EL (cell line): ENCODE data around the gene CCNJL.
"Not testable (repeated sequence)": the region's sequence is repeated elsewhere in the genome, so short reads cannot be mapped to it uniquely, and the experiment has no call there.

ENCODE experiments used
- DNase-seq: peaks from one replicate; pipeline ENCODE4 v3.0.0-alpha.2; 2016

Gene CCNJL, protein sequence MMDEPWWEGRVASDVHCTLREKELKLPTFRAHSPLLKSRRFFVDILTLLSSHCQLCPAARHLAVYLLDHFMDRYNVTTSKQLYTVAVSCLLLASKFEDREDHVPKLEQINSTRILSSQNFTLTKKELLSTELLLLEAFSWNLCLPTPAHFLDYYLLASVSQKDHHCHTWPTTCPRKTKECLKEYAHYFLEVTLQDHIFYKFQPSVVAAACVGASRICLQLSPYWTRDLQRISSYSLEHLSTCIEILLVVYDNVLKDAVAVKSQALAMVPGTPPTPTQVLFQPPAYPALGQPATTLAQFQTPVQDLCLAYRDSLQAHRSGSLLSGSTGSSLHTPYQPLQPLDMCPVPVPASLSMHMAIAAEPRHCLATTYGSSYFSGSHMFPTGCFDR

DNA sequence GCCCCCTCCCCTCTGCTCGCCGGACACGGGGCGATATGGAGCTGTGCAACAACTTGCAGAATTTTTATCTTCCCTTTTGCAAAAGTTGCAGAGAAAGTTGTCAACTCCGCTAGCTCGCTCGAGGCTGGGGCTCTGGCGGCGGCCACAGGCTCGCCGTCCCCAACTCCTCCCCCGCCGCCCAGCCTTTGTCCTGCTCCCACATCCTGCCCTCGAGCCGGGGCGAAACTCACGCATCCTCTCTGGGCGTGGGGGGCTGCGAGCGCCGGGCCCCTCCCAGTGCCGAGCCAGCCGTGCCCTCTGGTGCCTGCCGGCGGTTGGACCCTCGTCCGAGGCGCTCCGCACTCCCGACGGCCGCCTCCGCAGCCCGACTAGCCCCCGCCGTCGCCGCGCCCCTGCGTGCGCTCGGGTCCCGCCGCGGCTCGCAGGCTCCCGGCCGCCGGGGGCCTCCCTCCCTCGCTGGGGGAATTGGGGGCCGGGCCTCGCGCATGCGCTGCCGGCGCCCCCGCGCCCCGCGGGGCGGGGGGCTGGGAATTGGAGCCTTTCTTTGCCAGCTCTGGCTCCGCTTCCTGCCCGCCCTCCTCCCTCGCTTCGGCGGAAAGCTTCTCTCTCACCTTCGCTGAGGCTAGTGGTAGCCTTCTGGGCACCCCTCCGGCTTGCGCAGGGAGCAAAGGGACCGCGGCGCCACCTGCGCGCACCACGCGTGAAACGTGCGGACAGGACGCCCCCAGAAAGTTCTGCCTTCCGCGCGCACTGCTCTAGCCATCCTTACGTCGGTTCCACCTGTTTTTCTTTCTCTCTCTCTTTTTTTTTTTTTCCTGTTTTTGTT lies at the start of gene CCNJL:
Gene CCNJL (minus strand): TSS at position 431 of the 826 bp plus-strand sequence. CDS start 641 bp downstream, outside the sequence.
- DNase-seq = peak; percentile 52

DNA sequence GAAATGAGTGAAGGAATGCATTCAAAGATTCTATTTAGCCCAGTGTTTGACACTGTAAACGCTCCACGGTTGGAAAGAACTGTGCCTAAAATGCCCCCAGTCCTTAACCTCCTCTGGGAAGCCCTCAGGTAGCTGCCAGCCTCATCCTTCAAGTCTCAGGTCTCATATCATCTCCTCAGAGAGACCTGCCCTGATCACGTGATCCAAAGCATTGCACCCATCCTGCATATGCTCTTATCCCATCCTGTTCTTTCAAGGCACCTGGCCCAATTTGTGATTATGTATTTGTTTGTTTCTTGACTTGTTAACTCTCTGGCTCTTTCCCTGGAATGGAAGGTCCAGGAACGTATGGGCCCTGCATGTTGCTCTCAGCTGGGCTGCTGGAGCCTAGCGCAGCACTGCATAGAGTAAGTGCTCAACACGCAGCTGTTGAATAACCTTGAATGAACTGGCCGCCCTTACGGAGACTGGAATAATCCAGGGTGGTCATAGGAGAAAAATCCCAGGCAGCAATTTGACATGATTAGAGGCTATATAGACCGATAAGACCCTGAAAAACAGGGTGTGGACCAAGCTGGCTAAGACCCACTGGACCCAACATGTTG lies 49.4 kb upstream of the CCNJL start:
- no peak for DNase-seq

DNA sequence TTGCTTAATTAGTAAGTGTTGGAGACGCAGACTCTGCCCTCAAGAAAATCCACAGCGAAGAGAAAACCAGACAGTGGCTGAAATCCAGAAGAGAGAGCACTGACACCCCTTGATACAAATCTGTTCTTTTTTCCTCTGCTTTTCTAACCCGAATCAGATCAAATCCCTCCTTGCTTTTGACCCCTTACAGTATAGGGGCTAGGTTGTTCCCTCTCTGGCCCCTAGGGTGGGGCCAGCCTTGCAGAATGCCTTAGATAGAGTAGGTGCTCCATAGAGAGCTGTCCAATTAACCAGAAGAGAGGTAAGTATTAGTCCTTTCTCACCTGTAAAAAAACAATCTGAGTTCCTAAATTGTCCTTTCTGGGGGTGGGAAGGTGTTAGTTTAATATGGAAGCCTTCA lies 47.9 kb upstream of the CCNJL start:
- no peak for DNase-seq

DNA sequence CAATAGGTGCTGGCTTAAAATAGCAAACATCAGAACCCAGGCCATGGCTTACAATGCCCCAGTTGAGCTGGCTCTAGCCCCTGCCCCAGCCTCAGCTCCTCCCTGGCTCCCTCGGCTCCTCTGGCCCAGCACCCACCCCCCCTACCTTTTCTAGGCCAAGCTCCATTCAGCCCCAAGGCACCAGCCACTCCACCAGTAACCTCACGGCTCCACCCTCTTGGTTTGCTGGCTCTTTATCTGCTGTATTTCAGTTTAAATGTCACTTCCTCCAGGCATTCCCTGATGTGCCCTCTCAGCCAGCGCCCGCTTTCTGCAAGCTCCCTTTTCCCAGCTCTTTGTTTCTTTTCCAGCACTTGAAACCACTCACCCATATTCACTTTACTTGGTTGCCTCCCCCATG lies 47.5 kb upstream of the CCNJL start:
- DNase-seq = no peak

DNA sequence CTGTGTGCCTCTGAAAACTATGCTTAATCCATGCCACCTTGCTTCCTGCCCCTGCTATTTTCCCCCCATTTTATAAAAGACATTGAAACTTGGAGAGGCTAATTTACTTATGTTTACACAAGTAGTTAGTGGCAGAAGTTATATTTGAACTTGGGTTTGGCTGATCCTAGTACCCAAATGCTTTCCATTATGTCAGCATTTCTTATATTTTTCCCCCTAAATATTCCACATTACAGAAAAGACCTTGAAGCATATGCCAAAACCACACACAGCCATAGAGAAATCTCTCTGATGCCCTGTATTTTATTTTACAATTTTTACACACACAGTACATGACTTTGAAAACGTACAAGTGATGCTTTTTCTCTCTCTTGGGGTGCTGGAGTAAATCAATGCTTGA lies 46.9 kb upstream of the CCNJL start:
- DNase-seq = no peak

DNA sequence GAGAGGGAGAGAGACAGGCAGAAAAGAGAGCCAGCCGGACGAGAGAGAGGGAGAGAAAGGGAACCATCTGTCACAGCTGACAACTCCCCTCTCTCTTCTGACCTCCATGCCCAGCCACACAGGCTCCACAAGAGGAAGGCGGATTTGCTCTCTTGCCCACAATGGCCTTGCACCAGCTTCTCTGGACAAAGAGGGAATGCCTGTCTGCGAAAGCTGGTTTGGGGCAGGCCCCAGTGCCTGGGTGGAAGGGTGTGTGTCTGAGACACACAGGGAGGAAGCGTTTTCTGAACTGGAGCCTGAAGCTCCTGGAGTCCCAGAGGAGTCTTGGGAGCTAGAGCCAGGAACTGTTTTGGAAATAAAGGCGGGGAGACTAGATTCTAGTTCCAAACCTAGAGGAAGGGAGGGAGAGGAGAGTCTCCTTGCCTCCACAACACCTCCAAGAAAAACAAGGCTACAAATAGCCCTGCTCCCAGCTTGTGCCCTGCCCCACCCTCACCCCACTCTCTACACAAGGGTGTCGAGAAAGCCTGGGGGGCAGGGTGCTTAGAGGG lies 45.6 kb upstream of the CCNJL start:
- no peak for DNase-seq

DNA sequence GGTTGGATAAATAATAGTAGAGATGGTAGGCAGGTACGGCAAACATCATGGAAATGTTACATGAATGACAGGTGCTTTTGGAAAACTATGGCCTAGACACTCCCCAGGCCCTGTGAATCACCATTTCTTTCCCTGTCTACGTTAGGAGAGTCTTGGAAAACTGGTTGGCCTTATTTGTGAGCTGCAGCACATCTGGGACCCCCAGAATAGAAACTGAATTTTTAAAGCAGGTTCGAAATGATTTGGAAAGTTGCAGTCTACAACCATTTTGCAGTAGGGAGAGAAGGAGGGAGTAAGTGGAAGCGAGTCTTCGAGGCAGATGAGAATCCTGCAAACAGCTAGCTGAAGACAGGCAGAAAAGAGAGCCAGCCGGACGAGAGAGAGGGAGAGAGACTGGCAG lies 45.0 kb upstream of the CCNJL start:
- DNase-seq = no peak

DNA sequence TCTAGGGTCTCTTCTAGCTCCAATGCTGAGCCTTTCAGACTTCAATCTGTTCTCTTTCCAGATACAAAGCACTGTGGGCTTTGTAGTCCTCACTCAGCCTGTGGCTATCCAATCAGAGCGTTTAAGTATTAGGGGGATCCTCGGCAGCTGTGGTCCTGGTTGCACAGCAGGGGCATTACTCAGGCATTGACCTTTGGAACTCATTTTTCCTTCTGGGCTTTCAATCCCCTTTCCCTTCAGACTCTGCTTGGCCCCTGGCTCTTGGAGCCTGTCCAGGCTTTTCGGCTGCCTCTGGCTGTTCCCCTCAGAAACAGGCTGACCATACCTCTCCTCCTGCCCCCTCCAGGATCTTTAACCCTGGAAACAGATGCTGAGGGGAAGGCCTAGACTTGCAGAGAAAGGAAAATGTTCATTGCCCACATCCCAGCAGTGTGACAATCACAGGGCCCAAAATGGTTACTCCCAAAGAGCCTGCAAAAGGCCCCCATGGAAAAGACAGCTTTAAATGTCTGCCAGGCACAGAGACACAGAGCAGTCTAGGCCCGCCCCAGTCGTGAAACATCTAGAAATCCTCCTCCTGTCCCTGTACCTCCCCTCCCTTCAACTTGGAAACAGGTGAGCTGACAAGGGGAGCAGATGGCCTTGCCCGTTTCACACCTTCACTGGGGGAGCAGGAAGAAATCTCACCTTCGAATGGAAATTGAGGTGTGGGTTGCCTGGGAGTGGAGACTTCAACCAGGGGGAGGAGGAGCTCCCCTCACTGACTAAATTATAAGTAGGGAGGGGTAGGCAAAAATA lies 44.4 kb upstream of the CCNJL start:
- no peak for DNase-seq

DNA sequence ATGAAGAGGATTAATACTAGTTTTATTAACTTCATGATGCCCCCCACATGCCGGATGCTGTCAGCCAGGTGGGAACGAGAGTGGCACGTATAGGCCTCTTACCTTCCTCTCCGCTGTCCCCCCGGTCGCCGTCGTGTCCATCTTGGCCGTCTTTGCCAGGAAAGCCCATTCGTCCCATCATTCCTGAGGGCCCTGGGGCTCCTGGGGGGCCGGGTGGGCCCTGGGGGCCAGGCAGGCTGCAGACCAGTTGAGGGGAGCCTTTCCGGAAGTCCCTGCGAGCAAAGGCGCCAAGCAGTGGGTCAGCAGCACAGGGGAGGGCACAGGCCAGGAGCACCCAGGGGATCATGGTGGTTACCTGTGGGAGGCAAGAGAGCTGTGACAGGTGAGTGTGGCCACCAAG lies 42.3 kb upstream of the CCNJL start:
- no peak for DNase-seq

DNA sequence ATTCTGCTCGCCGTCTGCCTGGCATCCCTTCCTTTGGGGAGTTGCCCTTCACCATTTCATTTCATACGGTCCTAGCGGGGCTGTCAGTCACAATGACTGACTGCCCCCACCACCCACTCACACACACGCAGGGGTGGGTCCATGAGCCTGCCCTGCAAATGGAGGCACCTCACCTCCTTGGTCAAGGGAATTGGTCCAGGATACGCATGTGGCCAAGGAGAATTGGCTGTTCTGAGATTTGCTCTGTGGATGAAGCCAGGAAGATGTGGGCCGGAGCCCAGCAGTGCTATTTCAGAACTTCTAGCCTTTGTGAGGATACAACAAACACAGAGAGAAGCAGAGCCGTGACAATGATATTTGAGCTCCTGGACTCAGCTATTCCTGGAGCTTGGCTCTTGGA lies 41.0 kb upstream of the CCNJL start:
- no peak for DNase-seq

DNA sequence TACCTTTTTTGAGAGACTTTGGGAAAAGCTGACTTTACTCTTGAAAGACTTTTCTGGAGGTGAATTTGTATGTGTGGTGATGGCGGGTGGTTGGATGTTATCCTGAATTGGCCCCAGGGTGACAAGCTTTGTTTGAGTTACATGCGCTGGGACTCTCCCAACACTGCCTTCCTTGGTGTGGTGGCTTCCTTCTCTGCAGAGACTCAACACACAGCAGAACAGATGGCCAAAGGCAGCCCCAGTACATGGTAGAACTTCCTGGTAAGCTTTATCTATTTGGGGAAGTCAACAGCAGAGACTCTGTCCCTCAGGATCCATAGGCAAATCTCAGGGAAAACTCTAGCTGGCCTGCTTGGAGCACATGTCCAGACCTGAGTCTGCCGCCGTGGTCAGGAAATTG lies 39.9 kb upstream of the CCNJL start:
- DNase-seq = no peak

DNA sequence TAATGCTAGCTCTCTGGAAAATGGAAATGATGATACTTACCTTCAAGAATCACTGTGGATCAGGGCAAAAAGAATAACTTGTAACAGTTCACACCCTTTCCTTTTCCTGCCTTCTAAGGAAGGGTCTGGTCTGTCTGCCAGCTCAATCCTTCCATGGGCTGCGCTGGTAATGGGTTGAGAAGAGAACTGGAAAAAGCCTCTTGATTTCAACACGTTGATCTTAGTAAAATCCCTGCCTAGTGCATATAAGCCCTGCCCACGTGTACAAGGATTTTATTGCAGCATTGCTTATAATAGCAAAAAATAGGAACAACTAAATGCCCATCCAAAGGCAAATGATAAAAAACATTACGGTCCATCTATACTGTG lies 37.6 kb upstream of the CCNJL start:
- DNase-seq = no peak

DNA sequence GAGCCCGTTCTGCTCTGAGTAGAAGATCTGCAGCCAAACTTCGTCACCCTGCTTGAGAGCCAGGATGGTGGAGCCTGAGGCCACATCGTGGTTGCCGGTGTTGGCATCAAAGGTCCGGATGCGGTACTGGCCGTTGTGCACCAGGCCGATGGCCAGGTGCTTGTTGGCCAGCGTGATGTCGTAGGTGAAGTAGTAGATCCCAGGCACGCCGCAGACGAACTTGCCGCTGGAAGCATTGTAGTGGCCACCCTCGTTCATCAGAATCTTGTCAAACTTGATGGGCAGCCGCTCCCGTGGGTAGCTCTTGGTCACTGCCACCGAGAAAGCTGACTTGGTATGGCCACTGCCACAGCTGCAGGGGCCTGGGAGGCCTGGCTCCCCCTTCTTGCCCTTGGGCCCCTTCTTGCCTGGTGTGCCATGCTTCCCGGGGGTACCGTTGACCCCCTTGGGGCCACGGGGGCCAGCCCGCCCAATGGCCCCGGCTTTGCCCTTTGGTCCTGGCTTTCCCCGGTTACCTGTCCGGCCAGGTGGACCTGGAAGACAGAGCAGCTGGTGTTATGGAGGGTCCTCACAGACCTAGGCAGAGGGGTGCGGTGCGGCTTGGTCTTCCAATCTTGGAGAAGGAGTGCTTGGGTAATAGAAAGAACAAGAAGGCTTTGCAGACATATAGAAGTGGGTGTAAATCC lies 37.0 kb upstream of the CCNJL start:
- DNase-seq = no peak

DNA sequence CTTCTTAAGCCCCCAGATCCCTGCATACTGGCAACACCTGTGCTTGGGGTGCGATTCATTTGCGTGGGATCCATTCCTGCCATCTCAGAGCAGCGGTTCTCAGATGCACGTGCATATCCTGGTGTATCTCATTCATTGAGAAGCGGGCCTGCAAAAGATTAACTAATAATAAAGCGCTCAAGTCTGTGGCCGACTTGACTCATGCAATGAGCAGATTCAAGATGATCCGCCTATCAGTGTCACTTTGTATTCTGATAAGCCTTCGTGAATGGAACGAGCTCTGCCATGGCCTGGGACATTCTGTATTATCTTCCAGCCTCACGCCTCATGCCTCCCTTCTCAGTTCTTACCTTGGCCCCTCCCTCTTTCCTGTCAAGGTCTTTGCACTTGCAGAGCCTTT lies 35.7 kb upstream of the CCNJL start:
- no peak for DNase-seq

DNA sequence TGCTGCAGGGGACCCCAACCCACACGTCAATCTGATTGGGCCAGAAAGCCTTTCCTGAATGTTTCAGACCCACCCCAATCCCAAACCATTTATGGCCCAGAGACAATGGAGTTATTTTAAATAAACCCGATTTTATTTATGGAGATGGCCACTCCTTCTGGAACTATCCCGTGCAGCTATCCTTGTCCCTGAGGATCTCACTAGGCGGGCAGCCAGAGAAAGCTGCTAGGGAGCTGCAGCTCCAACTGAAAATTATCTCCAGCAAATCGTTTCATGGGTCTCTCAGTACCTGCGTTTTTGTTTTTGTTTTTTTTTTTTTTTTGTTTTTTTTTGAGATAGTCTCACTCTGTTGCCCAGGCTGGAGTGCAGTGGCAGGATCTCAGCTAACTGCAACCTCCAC lies 35.1 kb upstream of the CCNJL start:
- DNase-seq = no peak

DNA sequence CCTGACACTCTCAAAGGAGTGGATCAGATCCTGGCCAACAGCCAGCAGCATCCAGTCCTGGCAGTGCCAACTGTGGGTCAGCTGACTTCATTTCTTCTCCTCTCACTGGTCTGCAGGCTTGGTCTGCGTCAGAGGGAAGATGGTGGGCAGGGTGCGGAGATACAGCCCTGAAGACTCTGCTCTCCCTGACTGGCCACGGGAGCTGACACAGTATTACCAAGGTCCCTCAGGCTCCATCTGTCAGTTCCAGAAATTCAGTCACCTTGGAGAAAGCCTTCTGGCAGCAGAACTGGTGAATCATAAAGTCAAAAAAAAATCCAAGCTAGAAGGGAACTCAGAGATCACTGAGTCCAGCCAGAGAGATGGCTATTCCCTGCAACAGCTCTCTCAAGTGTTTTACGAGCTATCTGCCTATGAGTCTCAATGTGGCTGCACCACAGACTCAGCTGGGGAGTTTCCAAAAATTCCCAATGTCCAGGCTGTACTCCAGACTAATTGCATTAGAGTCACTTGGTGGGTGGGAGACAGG lies 30.1 kb upstream of the CCNJL start:
- DNase-seq = peak; percentile 61

DNA sequence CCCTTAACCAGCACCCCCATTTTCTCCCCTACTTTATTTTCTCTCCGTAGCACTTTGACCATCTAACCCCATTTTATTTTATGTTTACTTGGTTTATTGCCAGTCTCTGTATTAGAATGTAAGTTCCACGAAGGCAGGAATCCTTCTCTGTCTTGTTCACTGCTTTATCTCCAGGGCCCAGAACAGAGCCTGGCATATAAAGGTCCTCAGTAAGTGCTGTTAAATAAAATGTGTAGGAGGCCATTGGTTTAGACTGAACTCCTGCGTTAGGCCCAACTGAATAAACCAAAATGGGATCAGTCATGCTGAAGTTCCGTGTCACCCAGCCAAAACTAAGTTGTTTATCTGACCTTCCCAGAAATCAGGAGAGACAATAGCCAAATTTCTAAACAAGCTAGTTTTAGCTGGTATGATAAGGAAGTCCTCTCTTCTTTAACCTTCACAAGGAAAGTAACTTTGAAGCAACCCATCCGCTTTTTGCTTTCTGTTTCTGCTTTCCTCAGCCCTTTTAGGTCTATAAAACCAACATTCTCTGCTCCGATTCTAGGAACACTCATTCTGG lies 29.0 kb upstream of the CCNJL start:
- no peak for DNase-seq

DNA sequence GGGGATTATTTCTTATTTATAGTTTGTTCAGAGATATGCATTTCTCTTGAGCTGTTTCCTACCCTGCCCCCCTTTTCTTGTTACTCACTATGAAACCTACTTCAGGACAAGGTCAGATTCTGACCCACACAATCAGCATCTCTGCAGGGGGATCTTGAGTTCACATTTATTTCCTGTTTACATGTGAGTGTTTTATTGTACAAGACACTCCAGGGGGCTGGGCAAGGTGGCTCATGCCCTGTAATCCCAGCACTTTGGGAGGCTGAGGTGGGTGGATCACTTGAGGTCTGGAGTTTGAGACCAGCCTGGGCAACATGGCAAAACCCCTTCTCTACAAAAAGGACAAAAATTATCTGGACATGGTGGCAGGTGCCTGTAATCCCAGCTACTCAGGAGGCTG lies 28.1 kb upstream of the CCNJL start:
- not testable (repeated sequence) for DNase-seq

DNA sequence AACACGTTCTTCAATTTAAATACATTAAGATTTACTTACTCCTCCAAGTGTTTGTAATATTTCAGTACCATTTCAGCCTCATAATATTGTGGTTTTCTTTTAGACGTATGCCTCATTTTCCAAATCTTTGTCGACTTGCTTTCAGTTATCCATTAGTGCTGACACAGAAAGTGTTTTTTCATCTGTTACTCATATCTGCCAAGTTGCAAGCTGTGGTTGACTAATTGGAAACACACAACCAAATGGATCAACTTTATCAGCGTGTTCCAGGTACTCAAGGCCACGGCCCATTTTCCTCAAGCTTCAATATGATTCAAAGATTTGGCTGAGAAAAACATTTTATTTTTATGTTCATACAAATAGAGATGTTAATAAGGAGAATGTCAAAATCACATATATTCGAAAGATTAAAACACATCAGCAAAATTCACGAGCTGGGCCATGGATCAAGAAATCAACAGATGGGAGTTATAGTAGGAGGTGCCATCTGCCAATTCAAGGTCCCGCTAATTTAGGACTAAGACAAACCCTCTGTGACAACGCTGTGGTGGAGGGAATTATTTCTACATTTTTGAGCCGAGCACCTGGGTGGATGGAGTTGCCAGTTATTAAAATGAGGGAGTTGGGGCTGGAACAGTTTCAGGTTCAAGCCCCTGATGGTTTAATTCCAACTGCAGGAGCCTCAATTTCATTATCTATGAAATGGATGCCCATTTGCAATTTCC lies 27.2 kb upstream of the CCNJL start:
- DNase-seq = no peak

DNA sequence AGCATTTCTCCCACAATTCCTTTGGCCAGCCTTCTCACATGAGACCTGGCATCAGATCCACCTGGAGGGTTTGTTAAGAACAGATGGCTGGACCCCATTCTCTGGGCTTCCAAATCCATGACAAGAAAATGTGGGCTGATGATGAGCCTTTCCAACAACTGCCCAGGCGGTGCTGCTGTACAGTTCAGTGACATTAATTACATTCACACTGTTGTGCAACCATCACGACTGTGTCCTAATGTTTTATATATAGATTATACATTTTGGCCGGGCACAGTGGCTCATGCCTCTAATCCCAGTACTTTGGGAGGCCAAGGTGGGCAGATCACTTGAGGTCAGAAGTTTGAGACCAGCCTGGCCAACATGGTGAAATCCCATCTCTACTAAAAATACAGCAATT lies 22.4 kb upstream of the CCNJL start:
- not testable (repeated sequence) for DNase-seq

DNA sequence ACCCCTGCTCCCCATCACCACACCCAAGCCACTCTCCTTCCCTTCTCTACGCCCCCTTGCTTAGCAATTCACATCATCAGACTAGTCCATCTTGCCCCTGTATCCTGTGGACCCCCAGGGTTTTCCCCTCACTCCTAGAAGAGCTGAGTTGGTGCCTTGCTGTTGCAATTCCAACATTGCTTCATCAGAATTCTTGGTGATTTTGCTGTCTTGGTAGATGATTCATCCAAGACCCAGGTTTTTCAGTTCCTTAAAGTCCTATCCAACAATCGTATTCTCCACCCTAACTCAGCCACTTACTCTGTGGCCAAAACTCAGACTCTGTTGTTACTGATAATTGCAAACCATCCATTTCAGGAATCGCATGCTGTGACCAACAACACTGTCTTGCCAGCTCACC lies 21.4 kb upstream of the CCNJL start:
- peak; percentile 21 for DNase-seq
